Ovary (tissue), 9 donors: ENCODE results near the gene CCDC97. TPM values are rescaled to one million over a fixed set of nuclear protein-coding genes. Genes with fewer than 3 reads are reported as not detected.

Experiments used
- DNase-seq, 5 donors: peaks; one replicate each; pipeline ENCODE4 v3.0.0-alpha.2; 2019 to 2020
- H3K27ac ChIP-seq, 2 donors: fragments of 200-600 bp; one replicate each; pipeline versions ENCODE4 v1.5.1 to v1.8.0; 2019 to 2022
- H3K27me3 ChIP-seq: fragments of 200-600 bp; one replicate; pipeline ENCODE4 v1.8.0; 2022
- H3K36me3 ChIP-seq: fragments of 200-600 bp; sonication (generic); one replicate; pipeline ENCODE4 v1.5.1; 2019
- H3K4me1 ChIP-seq: one replicate; pipeline ENCODE4 v1.8.1; 2013; ENCODE audit warnings: mild to moderate bottlenecking, moderate library complexity; ENCODE audit not compliant: insufficient read depth
- H3K4me3 ChIP-seq: fragments of 200-600 bp; sonication (generic); one replicate; pipeline ENCODE4 v1.5.1; 2017
- H3K9me3 ChIP-seq, 2 donors: fragments of 200-600 bp in 1 of 2; sonication (generic) in 1 of 2; one replicate each; pipeline versions ENCODE4 v1.5.1 to v1.8.1; 2013 to 2019; ENCODE audit warnings: mild to moderate bottlenecking in 1 of 2, moderate library complexity in 1 of 2
- CTCF ChIP-seq, 3 donors: fragments of 450-650 bp in 2 of 3; fragments of 200-600 bp in 1 of 3; IDR thresholded peaks; one replicate each; pipeline versions ENCODE4 v1.5.1 to v1.8.0; 2016 to 2022; ENCODE audit warnings: antibody characterized with exemption in 3 of 3, mild to moderate bottlenecking in 1 of 3
- EP300 ChIP-seq: sonication (generic); formaldehyde crosslinking; IDR thresholded peaks from one replicate; pipeline ENCODE4 v1.6.1; 2017; ENCODE audit warnings: antibody characterized with exemption
- POLR2A ChIP-seq: fragments of 450-650 bp; IDR thresholded peaks from one replicate; pipeline ENCODE4 v1.6.1; 2017; ENCODE audit warnings: antibody characterized with exemption, mild to moderate bottlenecking, moderate library complexity
- WGBS, 3 donors: extraction: QIAGEN DNeasy Blood & Tissue Kit in 1 of 3; methylation state at CpG; one replicate each; pipeline versions ENCODE4 v1.1.5 to v1.1.7; 2013 to 2017; 5-methylcytosine and 5-hydroxymethylcytosine counted together
- intact Hi-C, 4 donors: fragments of 100-400 bp; cut with DNase I; formaldehyde crosslinking; loops; one replicate each; pipeline versions ENCODE4 v1.11.0 to v1.15.1; 2022 to 2023
- polyA plus RNA-seq, 2 donors: library from polyadenylated mRNA; stranded (reverse); fragments of 200-250 nt in 1 of 2; fragments of 350-450 nt in 1 of 2; fragmentation: Illumina TruSeq in 1 of 2; extraction: RNeasy Lipid Tissue Mini Kit (QIAGEN cat#74804) in 1 of 2; gene quantifications; one replicate each; pipeline ENCODE4 v1.2.3, GENCODE V29; 2013 to 2014
- total RNA-seq, 7 donors: library from RNA; depleted of rRNA in 2 of 7; stranded (reverse); fragments of >200 nt in 2 of 7; fragmentation: NEBNext Ultra II Directional in 3 of 7; extraction: Animal tissue kit (Norgen Biotek cat#: 25700) in 3 of 7; gene quantifications; one replicate each; pipeline versions ENCODE4 v1.1.0 to v1.2.4, GENCODE V29; 2016 to 2023
- donor health status: DM: no; HTN: no; CAD: no; lungs with moderate emphysema.
- donor health status: DM: no; HTN: no; CAD: no.
- donor health status: Bipolar disorder and iron deficiency.
- donor health status: DM: yes; HTN: yes; CAD: no.
- donor health status: DM: no; HTN: no; CAD: no.
- donor health status: DM: yes; HTN: yes; CAD: no.

Gene CCDC97
- total and polyA plus RNA-seq, 9 donors: 12.8 to 46.1 (median 29.5) TPM

- H3K27ac ChIP-seq: no peak overlapping the region
- no peaks in the 10 kb centered on the region for H3K4me1 ChIP-seq
- DNase-seq: no peak
- intact Hi-C loops: no loop called here
- H3K4me3 ChIP-seq: no peak overlapping the region
- 93 to 94% (median 94%) methylated on average over 16 of the region's 16 CpGs for whole genome bisulfite sequencing, 3 donors
- no peaks in the 10 kb centered on the region for H3K9me3 ChIP-seq
- H3K27me3 ChIP-seq: no peaks in the 10 kb centered on the region
- no peak for TF ChIP-seq EP300
- TF ChIP-seq POLR2A: no peak
- no peak for TF ChIP-seq CTCF (IDR thresholded peaks at IDR 0.05)
- H3K36me3 ChIP-seq: no peaks in the 10 kb centered on the region
Observed at GRCh38 chr19:41332000-41332399, 22.0 kb downstream of the CCDC97 start.

GRCh38 chr19:41332468-41332867, 22.5 kb downstream of the CCDC97 start:
- no peaks in the 10 kb centered on the region for H3K27me3 ChIP-seq
- H3K4me1 ChIP-seq: no peaks in the 10 kb centered on the region
- intact Hi-C loops: no loop called here
- no peaks in the 10 kb centered on the region for H3K9me3 ChIP-seq
- TF ChIP-seq EP300: no peak
- no peak for TF ChIP-seq POLR2A
- no peak for TF ChIP-seq CTCF (IDR thresholded peaks at IDR 0.05)
- WGBS, 3 donors: 87 to 90% (median 87%) methylated on average over 5 of the region's 5 CpGs
- H3K27ac ChIP-seq: no peak overlapping the region
- no peak overlapping the region for H3K4me3 ChIP-seq
- H3K36me3 ChIP-seq: no peaks in the 10 kb centered on the region
- no peak for DNase-seq

- DNase-seq: no peak
- Histone ChIP-seq H3K4me3 (no peak overlapping the region), H3K9me3 (no peaks in the 10 kb centered on the region), H3K36me3 (no peaks in the 10 kb centered on the region), H3K27ac (no peak overlapping the region), H3K27me3 (no peaks in the 10 kb centered on the region), H3K4me1 (no peaks in the 10 kb centered on the region)
- intact Hi-C loops: no loop called here
- WGBS, 3 donors: 87 to 92% (median 89%) methylated on average over 5 of the region's 5 CpGs
- TF ChIP-seq CTCF (IDR thresholded peaks at IDR 0.05) (no peak), EP300 (no peak), POLR2A (no peak)
Observed at GRCh38 chr19:41334793-41335192, 24.8 kb downstream of the CCDC97 start.

- Histone ChIP-seq H3K27ac (no peak overlapping the region), H3K4me1 (no peaks in the 10 kb centered on the region)
- WGBS, 3 donors: 93 to 95% (median 94%) methylated on average over 10 of the region's 10 CpGs
Observed at GRCh38 chr19:41335467-41335866, 25.5 kb downstream of the CCDC97 start.

More at GRCh38 chr19:41335467-41335866, 25.5 kb downstream of the CCDC97 start:
- H3K27me3 ChIP-seq: no peaks in the 10 kb centered on the region
- H3K9me3 ChIP-seq: no peaks in the 10 kb centered on the region
- no peak overlapping the region for H3K4me3 ChIP-seq
- no peak for DNase-seq
- H3K36me3 ChIP-seq: no peaks in the 10 kb centered on the region
- TF ChIP-seq CTCF (IDR thresholded peaks at IDR 0.05) (no peak), EP300 (no peak), POLR2A (no peak)
- intact Hi-C loops: no loop called here
